ENCODE results near the gene MPZ. TPM values are rescaled to one million over a fixed set of nuclear protein-coding genes. Genes with fewer than 3 reads are reported as not detected.

Gene MPZ
- total RNA-seq, 1 donor from 2014 or later: 0.68 TPM

Other genes with a start within 250 kb of the MPZ start
- not detected in 2 replicates for gene ARHGAP30, start 240.1 kb downstream of the MPZ start, total RNA-seq
- 0.17 and 0.28 TPM in 2 replicates for gene NECTIN4, start 220.4 kb downstream of the MPZ start, total RNA-seq
- 0.93 and 1.5 TPM in 2 replicates for gene KLHDC9, start 211.6 kb downstream of the MPZ start, total RNA-seq
- 30.2 and 42.7 TPM in 2 replicates for gene PFDN2, start 191.9 kb downstream of the MPZ start, total RNA-seq
- gene NIT1, start 191.9 kb downstream of the MPZ start, total RNA-seq: 11.6 and 17.5 TPM in 2 replicates
- gene DEDD, start 177.3 kb downstream of the MPZ start, total RNA-seq: 39.1 and 64.8 TPM in 2 replicates
- 119 and 134 TPM in 2 replicates for gene UFC1, start 156.0 kb downstream of the MPZ start, total RNA-seq
- 5.4 and 12.8 TPM in 2 replicates for gene USP21, start 150.5 kb downstream of the MPZ start, total RNA-seq
- 14.9 and 18.0 TPM in 2 replicates for gene PPOX, start 143.5 kb downstream of the MPZ start, total RNA-seq
- gene B4GALT3, start 132.5 kb downstream of the MPZ start, total RNA-seq: 24.8 and 44.1 TPM in 2 replicates
- gene ADAMTS4, start 110.9 kb downstream of the MPZ start, total RNA-seq: 19.7 and 38.9 TPM in 2 replicates
- gene NDUFS2, start 107.6 kb downstream of the MPZ start, total RNA-seq: 154 and 208 TPM in 2 replicates
- gene FCER1G, start 94.7 kb downstream of the MPZ start, total RNA-seq: 0.19 TPM in 1 of 2 replicates, not detected in the other
- not detected in 2 replicates for gene APOA2, start 86.3 kb downstream of the MPZ start, total RNA-seq
- gene TOMM40L, start 83.9 kb downstream of the MPZ start, total RNA-seq: 14.8 and 23.6 TPM in 2 replicates
- gene NR1I3, start 71.8 kb downstream of the MPZ start, total RNA-seq: not detected in 2 replicates
- gene PCP4L1, start 51.2 kb downstream of the MPZ start, total RNA-seq: not detected in 2 replicates
- gene SDHC, start 4.4 kb upstream of the MPZ start, total RNA-seq: 20.1 and 34.2 TPM in 2 replicates
- not detected in 2 replicates for gene CFAP126, start 57.9 kb upstream of the MPZ start, total RNA-seq
- gene FCGR2A, start 195.5 kb upstream of the MPZ start, total RNA-seq: 0.37 and 0.85 TPM in 2 replicates
- 0.17 and 0.42 TPM in 2 replicates for gene HSPA6, start 214.6 kb upstream of the MPZ start, total RNA-seq
- gene FCGR3A, start 239.8 kb upstream of the MPZ start, total RNA-seq: not detected in 2 replicates

Measured in dermis blood vessel endothelial cell (primary cell).